Neural cell (in vitro differentiated cells): Measurements from ENCODE around the gene SMCO2. TPM values are rescaled to one million over a fixed set of nuclear protein-coding genes. Genes with fewer than 3 reads are reported as not detected.

ENCODE experiments used
- H2AFZ ChIP-seq: fragments of 200-600, 300-800 bp; sonication (generic), shearing (Covaris generic); 2 replicates; pipeline ENCODE4 v1.6.0; 2014; ENCODE audit warnings: low read depth, mild to moderate bottlenecking, antibody characterized with exemption, low read length, moderate library complexity
- H3F3A ChIP-seq: fragments of 200-600 bp; shearing (Covaris generic); 2 replicates; pipeline ENCODE4 v1.6.1; 2016; ENCODE audit warnings: mild to moderate bottlenecking, moderate library complexity, mixed read lengths, antibody characterized with exemption, low read length; ENCODE audit not compliant: insufficient read depth, poor library complexity, severe bottlenecking
- H3K27ac ChIP-seq: fragments of 200-600, 300-800 bp; sonication (generic), shearing (Covaris generic); 2 replicates; pipeline ENCODE4 v1.5.1; 2014; ENCODE audit warnings: mild to moderate bottlenecking, low read length, moderate library complexity
- H3K27me3 ChIP-seq: fragments of 300-800, 200-600 bp; sonication (generic), shearing (Covaris generic); 2 replicates; pipeline ENCODE4 v1.6.0; 2014; ENCODE audit warnings: mild to moderate bottlenecking, low read depth, low read length, moderate library complexity; ENCODE audit not compliant: insufficient read depth
- H3K36me3 ChIP-seq: fragments of 300-800, 200-600 bp; sonication (generic), shearing (Covaris generic); 2 replicates; pipeline ENCODE4 v1.5.1; 2014; ENCODE audit warnings: mild to moderate bottlenecking, antibody characterized with exemption, low read length, moderate library complexity; ENCODE audit not compliant: insufficient read depth
- H3K4me2 ChIP-seq: fragments of 300-800, 200-600 bp; sonication (generic), shearing (Covaris generic); 2 replicates; pipeline ENCODE4 v1.6.0; 2014; ENCODE audit warnings: mild to moderate bottlenecking, low read length
- H3K4me3 ChIP-seq: fragments of 300-800, 200-600 bp; sonication (generic), shearing (Covaris generic); 2 replicates; pipeline ENCODE4 v1.5.1; 2014; ENCODE audit warnings: mild to moderate bottlenecking, low read length, moderate library complexity
- H3K79me2 ChIP-seq: fragments of 200-600 bp; shearing (Covaris generic); replicated peaks from 2 replicates; pipeline ENCODE4 v1.6.0; 2014; ENCODE audit warnings: mild to moderate bottlenecking, low read length, moderate library complexity; ENCODE audit not compliant: insufficient read depth
- H3K9ac ChIP-seq: fragments of 300-800, 200-600 bp; sonication (generic), shearing (Covaris generic); 2 replicates; pipeline ENCODE4 v1.6.1; 2016; ENCODE audit warnings: mild to moderate bottlenecking, low read length, mixed read lengths
- H3K9me2 ChIP-seq: fragments of 200-600 bp; shearing (Covaris generic); 2 replicates; pipeline ENCODE4 v1.6.1; 2016; ENCODE audit warnings: mild to moderate bottlenecking, low read length, mixed read lengths; ENCODE audit not compliant: insufficient read depth
- H3K9me3 ChIP-seq: fragments of 200-600, 300-800 bp; sonication (generic), shearing (Covaris generic); 2 replicates; pipeline ENCODE4 v1.6.1; 2016; ENCODE audit warnings: mild to moderate bottlenecking, mixed run types, low read length, moderate library complexity, mixed read lengths
- H4K20me1 ChIP-seq: fragments of 200-600 bp; shearing (Covaris generic); 2 replicates; pipeline ENCODE4 v1.6.1; 2016; ENCODE audit warnings: mild to moderate bottlenecking, mixed run types; ENCODE audit not compliant: insufficient read depth
- EP300 ChIP-seq: fragments of 450-650 bp; conservative IDR thresholded peaks from 2 replicates; pipeline ENCODE4 v1.6.1; 2014; ENCODE audit warnings: antibody characterized with exemption, mild to moderate bottlenecking, moderate library complexity; ENCODE audit not compliant: poor library complexity, severe bottlenecking
- EZH2 ChIP-seq: fragments of 200-600, 300-800 bp; shearing (Covaris generic), sonication (generic); IDR thresholded peaks from 2 replicates; pipeline ENCODE4 v1.6.1; 2014; ENCODE audit warnings: antibody characterized with exemption, low read length, borderline replicate concordance, mild to moderate bottlenecking; ENCODE audit not compliant: insufficient read depth, poor library complexity, severe bottlenecking
- MXI1 ChIP-seq: fragments of 450-650 bp; conservative IDR thresholded peaks from 2 replicates; pipeline ENCODE4 v1.6.1; 2014; ENCODE audit warnings: antibody characterized with exemption, mild to moderate bottlenecking; ENCODE audit not compliant: poor library complexity, severe bottlenecking
- POLR2AphosphoS5 ChIP-seq: IDR thresholded peaks from 2 replicates; pipeline ENCODE4 v1.6.1; 2012
- RAD21 ChIP-seq: fragments of 450-650 bp; conservative IDR thresholded peaks from 2 replicates; pipeline ENCODE4 v1.6.1; 2014; ENCODE audit warnings: antibody characterized with exemption, mild to moderate bottlenecking, moderate library complexity
- SMC3 ChIP-seq: fragments of 450-650 bp; conservative IDR thresholded peaks from 2 replicates; pipeline ENCODE4 v1.6.1; 2014; ENCODE audit warnings: antibody characterized with exemption, mild to moderate bottlenecking, moderate library complexity; ENCODE audit not compliant: poor library complexity
- TAF1 ChIP-seq: IDR thresholded peaks from 2 replicates; pipeline ENCODE4 v1.6.1; 2012; ENCODE audit warnings: low read depth
- polyA plus RNA-seq: library from polyadenylated mRNA; depleted of rRNA; stranded (reverse); fragments of >200 nt; gene quantifications from 2 replicates; pipeline ENCODE4 v1.2.3, GENCODE V29; 2014
- TF ChIP-seq, protein P1 (sequence below): IDR thresholded peaks from 2 replicates; pipeline ENCODE4 v1.6.1; 2012; ENCODE audit warnings: borderline replicate concordance
- TF ChIP-seq, protein P2 (sequence below): fragments of 450-650 bp; IDR thresholded peaks from 2 replicates; pipeline ENCODE4 v1.5.1; 2014; ENCODE audit warnings: antibody characterized with exemption, mild to moderate bottlenecking, moderate library complexity; ENCODE audit not compliant: poor library complexity, severe bottlenecking

The SMCO2 gene
- polyA plus RNA-seq, 1 donor from 2014 or later = not detected

DNA sequence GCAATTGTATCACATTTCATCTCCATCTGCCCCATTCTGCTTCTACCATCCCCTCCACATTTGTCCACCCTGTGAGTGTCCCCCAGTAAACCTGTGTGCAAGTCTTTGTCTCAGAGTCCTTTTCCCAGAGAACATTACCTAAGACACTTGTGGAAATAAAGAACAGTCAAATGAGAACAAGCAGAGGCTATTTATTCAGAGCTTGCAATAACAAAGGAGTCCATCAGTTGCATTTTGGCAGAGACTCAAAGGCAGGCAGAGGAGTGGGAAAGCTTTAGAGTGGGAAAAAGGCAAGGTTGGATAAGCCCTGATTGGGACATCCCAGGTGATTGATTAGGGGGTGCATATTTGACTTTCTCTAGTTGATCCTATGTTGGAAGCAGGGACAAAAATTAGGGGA, 59.2 kb downstream of the SMCO2 start:
- Histone ChIP-seq H2AFZ (no peak overlapping the region), H3K9ac (no peak overlapping the region), H4K20me1 (no peaks in the 10 kb centered on the region), H3K36me3 (no peaks in the 10 kb centered on the region), H3K9me2 (no peaks in the 10 kb centered on the region), H3K27ac (no peak overlapping the region), H3F3A (no peaks in the 10 kb centered on the region), H3K4me3 (no peak overlapping the region), H3K4me2 (no peak overlapping the region), H3K79me2 (no peaks in the 10 kb centered on the region), H3K9me3 (no peaks in the 10 kb centered on the region), H3K27me3 (no peaks in the 10 kb centered on the region)
- TF ChIP-seq, protein P1, sequence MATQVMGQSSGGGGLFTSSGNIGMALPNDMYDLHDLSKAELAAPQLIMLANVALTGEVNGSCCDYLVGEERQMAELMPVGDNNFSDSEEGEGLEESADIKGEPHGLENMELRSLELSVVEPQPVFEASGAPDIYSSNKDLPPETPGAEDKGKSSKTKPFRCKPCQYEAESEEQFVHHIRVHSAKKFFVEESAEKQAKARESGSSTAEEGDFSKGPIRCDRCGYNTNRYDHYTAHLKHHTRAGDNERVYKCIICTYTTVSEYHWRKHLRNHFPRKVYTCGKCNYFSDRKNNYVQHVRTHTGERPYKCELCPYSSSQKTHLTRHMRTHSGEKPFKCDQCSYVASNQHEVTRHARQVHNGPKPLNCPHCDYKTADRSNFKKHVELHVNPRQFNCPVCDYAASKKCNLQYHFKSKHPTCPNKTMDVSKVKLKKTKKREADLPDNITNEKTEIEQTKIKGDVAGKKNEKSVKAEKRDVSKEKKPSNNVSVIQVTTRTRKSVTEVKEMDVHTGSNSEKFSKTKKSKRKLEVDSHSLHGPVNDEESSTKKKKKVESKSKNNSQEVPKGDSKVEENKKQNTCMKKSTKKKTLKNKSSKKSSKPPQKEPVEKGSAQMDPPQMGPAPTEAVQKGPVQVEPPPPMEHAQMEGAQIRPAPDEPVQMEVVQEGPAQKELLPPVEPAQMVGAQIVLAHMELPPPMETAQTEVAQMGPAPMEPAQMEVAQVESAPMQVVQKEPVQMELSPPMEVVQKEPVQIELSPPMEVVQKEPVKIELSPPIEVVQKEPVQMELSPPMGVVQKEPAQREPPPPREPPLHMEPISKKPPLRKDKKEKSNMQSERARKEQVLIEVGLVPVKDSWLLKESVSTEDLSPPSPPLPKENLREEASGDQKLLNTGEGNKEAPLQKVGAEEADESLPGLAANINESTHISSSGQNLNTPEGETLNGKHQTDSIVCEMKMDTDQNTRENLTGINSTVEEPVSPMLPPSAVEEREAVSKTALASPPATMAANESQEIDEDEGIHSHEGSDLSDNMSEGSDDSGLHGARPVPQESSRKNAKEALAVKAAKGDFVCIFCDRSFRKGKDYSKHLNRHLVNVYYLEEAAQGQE = no peak
- TF ChIP-seq POLR2AphosphoS5 (no peak), TAF1 (no peak), RAD21 (no peak), EZH2 (no peak), SMC3 (no peak), EP300 (no peak), MXI1 (no peak)
- TF ChIP-seq, protein P2, sequence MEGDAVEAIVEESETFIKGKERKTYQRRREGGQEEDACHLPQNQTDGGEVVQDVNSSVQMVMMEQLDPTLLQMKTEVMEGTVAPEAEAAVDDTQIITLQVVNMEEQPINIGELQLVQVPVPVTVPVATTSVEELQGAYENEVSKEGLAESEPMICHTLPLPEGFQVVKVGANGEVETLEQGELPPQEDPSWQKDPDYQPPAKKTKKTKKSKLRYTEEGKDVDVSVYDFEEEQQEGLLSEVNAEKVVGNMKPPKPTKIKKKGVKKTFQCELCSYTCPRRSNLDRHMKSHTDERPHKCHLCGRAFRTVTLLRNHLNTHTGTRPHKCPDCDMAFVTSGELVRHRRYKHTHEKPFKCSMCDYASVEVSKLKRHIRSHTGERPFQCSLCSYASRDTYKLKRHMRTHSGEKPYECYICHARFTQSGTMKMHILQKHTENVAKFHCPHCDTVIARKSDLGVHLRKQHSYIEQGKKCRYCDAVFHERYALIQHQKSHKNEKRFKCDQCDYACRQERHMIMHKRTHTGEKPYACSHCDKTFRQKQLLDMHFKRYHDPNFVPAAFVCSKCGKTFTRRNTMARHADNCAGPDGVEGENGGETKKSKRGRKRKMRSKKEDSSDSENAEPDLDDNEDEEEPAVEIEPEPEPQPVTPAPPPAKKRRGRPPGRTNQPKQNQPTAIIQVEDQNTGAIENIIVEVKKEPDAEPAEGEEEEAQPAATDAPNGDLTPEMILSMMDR = no peak

DNA sequence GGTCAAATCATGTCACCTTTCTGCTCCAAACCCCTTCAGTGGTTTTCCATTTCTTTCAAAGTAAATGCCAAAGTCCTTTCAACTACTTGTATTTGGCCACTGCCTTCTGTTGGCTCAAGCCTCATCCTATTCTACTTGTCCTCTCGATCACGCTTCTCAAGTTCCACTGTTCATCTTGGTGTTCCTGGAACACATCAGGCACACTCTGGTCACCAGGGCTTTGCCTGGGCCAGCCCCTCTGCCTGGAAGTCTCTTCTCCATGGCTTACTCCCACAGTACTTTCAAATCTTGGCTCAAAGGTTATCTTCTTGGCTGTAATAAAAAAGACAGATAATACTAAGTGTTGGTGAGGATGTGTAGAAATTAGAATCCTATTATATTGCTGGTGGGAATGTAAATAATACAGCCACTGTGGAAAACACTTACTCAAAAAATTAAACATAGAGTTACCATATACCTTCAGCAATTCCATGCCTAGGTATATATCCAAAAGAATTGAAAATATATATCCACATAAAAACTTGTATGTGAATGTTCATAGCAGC, 60.2 kb downstream of the SMCO2 start:
- no peaks in the 10 kb centered on the region for H4K20me1 ChIP-seq
- H3K4me2 ChIP-seq = no peak overlapping the region
- no peak overlapping the region for H3K27ac ChIP-seq
- H3K9me2 ChIP-seq = no peaks in the 10 kb centered on the region
- no peaks in the 10 kb centered on the region for H3F3A ChIP-seq
- no peak overlapping the region for H2AFZ ChIP-seq
- no peak overlapping the region for H3K9ac ChIP-seq
- no peaks in the 10 kb centered on the region for H3K27me3 ChIP-seq
- no peaks in the 10 kb centered on the region for H3K36me3 ChIP-seq
- TF ChIP-seq RAD21 (no peak), SMC3 (no peak), EZH2 (no peak), TAF1 (no peak), MXI1 (no peak), POLR2AphosphoS5 (no peak)
- H3K4me3 ChIP-seq = no peak overlapping the region
- H3K9me3 ChIP-seq = no peaks in the 10 kb centered on the region
- H3K79me2 ChIP-seq = no peaks in the 10 kb centered on the region
